ENCODE measurements around the gene MEGF11. TPM values are rescaled to one million over a fixed set of nuclear protein-coding genes. Genes with fewer than 3 reads are reported as not detected.

MEGF11 gene
- total RNA-seq, 2 donors from 2014 or later, result 0.05 TPM; not detected in 1

DNA sequence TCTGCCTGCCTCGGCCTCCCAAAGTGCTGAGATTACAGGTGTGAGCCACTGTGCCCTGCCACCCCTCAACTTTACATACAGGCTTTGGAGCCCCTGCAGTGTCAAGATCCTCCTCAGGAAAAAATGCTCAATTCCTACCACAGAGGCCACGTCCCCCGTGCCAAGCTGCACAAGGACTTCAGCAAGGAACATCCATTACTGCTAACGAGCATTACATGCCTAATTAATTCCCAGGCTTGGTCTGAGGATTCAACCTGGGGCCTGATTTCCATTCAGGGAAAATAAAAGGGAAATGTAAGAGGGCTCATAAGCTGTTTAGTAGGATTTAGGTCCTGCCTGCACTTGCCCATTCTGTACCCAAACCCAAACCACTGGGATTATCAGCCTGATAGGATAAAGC is 222.9 kb downstream of the MEGF11 start:
- intact Hi-C loops (cut with DNase I), result no loop called here
- no peak for DNase-seq (ENCODE audit: low spot score)

DNA sequence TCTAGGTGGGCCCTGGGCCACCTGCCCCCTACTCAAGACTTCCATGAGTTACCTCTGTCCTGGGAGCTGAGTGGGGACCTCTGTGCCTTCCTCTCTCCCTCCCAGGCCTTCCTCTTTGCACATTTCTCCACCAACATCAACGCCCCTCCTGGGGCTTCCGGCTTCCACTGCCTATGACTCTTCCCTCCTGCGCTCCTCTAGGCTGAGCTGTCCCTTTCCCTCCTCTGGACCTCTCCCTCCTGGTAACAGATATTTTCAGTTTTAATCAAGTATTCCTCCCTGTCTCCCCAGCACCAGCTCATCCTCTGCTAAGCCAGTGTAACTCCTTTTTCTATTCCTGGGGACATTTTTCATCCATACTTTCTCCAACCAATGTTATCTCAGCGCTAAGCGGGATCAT is 223.9 kb downstream of the MEGF11 start:
- intact Hi-C loops (cut with DNase I), result no loop called here

DNA sequence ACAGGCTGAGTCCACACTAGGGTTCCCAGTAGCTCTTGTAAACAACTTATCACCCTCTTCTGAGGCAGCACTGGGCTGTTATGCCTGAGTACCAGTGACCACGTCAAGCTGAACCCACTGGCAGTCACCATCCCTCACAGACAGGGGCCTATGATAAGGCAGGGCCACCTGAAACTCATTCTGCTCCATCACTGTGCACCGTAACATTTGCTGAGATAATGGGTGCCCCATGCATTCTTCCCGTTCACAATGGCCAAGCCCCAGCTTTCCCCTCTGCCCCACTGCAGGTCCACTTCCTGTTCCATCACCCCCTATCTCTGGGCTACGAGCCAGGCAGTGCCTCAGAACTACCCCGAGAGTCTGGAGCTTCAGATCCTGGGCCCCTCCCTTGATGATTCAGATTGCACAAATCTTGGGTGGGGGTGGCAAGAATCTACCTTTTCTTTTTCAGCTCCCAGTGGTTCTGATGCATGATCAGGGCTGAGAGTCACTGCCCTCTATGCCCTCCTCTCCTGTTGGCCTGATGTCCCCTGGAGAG is 226.2 kb downstream of the MEGF11 start:
- no peak for DNase-seq (ENCODE audit: low spot score)
- intact Hi-C loops (cut with DNase I), result no loop called here

More for the DNA sequence above, 223.9 kb downstream of the MEGF11 start:
- DNase-seq (ENCODE audit: low spot score), result no peak

DNA sequence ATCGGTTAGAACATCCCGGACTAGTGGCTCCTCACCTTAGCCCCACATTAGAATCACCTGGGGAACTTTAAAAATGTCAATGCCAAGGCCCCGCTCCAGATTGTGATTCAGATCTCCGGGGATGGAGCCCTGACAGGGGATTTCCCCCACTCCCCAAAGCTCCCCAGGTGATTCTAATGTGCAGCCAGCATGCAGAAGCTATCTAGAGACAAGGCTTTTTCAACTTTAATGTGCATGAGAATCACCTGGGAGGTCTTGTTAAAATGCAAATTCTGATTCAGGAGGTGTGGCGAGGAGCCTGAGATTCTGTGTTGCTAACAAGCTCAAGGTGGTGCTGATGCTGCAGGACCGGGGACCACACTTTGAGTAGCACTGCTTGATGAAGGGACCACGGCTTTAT is 227.6 kb downstream of the MEGF11 start:
- DNase-seq (ENCODE audit: low spot score), result no peak
- intact Hi-C loops (cut with DNase I), result no loop called here

DNA sequence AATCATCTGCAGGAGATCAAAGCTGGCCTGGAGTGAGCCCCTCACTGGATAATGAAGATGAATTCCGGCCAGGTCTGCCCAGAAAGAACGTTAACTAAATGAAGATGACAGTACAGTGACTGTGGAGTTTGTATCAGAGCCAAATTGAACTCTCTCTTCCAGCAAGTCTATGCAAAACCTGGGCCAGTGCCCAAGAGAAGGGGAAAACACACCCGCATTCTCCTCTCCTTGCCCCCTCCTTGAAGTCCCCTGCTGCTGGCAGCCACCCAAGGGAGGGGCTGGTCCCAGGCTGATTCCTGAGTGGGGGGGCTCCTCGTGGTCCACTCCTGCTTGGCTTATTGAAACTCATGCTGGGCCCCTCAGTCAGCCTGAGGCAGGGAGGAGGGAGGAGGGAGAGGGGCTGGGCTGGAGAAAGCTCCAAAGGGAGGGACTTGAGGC is 228.5 kb downstream of the MEGF11 start:
- no peak for DNase-seq (ENCODE audit: low spot score)
- intact Hi-C loops (cut with DNase I), result no loop called here

DNA sequence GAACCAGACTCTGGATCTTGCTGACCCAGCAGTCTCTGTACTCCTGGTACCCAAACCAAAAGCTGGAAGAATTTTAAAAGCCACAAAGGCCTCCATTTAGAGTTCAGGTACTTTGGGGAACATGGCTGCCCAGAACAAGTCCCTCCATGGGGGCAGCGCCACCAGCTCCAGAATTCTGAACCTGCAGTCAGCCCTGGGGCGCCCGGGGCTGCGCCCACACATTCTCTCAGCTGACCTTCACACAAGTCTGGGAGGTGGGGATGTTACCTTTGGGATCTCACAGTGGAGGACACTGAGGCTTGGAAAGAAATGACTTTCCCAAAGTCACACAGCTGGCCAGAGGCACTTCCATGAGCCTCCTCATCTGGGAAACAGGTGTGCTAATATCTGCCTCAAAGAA is 229.4 kb downstream of the MEGF11 start:
- intact Hi-C loops (cut with DNase I), result no loop called here
- no peak for DNase-seq (ENCODE audit: low spot score)

DNA sequence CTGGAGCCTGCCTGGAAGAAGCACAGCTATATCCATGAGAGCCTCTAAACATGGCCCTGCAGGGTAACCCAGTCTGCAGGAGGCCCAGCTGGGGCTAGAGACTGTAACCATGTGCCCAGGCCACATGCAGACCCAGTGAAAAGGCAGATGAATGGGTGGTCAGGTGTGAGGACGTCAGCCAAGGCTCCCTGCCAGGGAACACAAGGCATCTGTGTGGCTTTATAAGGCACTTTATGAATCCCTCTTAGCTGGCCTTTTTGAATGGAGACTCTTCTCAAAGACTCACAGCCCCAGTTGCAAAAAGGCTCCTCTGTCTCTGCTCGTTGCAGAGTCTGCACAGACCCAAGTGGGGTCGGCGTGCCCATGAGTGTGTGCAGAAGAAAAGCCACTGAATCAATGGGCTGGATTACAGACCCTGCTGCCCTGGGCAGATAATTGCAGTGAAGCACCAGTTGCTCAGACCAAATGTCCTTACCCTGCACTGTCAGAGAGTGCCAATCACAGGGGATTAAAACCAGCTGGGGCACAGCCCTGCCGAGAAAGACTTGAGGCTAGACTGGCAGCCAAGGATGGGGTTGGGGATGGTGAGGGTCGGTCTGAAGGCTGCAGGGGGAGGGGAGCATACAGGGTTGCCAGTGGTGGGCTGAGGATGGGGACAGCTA is 230.1 kb downstream of the MEGF11 start:
- intact Hi-C loops (cut with DNase I), result no loop called here
- DNase-seq (ENCODE audit: low spot score), result no peak

DNA sequence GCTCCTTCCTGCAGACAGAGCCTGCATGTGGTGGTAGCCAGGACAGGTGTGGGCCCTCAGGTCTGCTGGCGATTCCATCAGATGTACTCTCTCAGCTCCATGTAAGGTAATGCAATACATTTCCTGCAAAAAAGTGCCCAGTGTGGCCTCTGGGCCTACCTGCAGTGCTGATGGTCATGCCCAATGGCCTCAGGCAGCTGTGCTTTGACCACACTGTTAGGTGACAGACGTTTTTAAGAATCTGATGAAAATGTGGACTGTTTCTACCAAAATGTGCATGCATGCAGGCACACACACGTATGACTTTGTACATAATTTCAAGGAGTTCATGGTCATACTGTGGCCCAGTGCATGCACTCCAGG is 231.4 kb downstream of the MEGF11 start:
- no peak for DNase-seq (ENCODE audit: low spot score)
- intact Hi-C loops (cut with DNase I), result no loop called here

DNA sequence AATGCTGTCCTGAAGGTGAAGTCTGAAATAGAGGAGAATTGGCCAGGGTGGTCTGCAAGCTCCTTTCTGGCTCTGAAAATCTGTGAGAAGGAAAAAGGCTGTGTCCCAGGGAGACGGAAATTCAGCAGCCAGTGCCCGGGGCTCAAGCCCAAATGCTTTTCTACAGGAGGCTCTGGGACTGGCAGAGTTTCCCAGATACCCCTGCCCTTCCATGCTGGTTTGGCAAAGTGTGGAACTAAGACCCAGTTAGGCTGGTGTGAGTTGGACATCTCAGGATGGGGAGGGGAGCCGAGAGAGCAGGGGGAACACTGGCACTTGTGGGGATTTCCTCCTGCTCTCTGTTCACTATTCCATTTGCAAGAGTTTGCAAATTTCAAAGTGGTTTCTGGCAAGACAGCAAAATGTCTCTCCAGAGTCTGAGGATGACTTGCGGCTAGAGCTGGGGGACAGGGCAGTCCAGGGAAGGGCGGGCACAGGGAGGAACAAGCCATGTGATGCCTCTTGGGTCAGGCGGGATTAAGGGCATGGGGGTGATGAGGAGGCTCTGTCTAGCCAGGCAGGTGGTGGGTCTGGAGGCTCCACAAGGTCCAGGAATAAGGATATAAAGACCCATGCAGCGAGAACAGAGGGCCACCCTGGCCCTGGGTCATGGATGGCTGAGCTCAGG is 231.9 kb downstream of the MEGF11 start:
- DNase-seq (ENCODE audit: low spot score), result no peak
- intact Hi-C loops (cut with DNase I), result no loop called here

DNA sequence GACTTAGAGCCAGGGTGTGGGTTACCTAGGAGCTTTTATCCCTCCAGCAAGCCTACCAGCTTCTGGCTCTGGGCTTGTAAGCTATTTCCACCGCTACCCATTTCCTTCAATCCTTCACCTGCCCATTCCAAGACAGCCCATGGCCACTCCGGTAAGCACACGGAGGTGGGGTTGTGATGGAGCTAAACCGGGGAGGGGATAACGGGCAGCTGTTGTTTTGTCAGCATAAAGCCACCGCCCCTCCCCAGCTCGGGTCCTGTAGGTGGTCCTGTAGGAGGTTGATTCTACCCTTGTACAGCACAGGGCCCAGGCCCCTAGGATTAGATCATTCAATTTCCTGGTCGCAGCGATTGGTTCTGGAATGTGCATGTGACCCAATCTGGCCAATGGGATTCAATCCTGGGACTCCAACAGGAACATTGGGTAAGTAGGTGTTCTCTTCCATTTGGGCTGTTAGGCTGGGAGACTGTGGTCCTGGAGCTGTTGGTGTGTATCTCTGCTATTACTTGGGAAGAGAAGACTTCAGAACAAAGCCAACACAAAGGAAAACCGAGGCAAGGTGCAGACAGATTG is 233.6 kb downstream of the MEGF11 start:
- DNase-seq (ENCODE audit: low spot score), result no peak
- intact Hi-C loops (cut with DNase I), result no loop called here

DNA sequence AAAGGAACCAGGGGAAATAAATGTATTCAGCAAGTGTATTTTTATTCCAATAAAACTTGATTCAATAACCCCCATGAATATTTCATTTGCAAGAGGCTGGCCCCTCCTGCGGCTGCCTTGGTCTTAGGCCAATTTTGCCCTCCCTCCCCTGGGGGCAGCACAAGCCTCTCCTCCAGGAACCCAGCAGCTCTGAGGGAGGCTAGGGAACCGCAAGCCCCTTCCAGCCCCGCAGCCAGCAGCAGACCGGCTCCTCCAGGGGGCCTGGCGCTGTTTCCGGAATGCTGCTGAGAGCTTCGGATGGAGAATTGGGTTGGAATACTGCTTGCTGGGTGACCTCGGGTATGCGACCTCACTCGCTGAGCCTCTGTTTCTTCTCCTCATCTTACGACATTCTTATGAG is 234.2 kb downstream of the MEGF11 start:
- no peak for DNase-seq (ENCODE audit: low spot score)
- intact Hi-C loops (cut with DNase I), result no loop called here

DNA sequence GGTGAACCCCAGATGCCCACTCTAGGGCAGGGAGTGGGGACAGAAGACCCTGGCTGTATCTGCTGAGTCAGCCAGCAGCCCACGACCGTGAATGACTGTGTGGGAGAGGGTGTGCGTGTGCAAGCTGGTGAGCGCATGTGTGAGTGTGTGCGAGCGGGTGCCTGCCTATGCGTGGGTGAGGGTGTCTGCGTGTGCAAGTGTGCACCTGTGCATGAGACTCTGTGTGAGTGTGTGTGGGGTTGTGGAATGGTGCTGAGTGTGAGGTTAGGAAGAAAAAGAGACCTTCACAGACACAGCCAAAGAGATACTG is 235.1 kb downstream of the MEGF11 start:
- DNase-seq (ENCODE audit: low spot score), result no peak
- intact Hi-C loops (cut with DNase I), result no loop called here

DNA sequence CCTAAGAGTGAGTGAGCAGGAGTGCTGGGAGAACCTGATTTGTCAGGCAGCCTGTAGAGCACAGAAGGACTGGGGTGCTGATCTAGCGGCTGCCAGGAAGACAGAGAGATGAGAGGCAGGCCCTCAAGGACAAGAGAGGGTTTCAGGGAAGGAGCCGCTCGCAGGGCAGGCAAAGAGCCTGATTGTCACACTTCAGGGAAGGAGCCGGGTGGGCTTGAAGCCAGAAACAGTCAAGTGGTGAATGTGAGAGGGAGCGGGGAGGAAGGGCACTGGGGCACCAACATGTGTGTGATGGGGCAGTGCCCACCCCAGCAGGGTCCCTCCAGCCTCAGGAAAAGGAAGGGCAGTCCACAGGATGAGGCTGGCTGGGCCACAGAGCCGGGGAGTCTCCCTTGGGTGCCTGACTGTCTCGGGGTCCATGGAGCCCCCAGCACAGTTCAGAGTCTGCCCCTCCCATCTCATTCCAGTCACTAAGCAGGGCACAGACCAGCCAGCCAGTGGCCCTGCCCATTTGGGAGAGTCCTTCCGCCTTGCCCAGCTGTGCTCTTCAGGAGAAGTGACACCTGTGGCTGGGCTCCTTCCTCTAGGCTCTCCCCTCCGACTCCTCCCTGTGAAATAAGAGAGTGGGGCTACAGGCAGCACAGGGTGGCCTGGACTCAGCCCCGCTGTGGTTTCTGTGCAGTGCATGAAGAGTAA is 235.6 kb downstream of the MEGF11 start:
- no peak for DNase-seq (ENCODE audit: low spot score)
- intact Hi-C loops (cut with DNase I), result no loop called here

DNA sequence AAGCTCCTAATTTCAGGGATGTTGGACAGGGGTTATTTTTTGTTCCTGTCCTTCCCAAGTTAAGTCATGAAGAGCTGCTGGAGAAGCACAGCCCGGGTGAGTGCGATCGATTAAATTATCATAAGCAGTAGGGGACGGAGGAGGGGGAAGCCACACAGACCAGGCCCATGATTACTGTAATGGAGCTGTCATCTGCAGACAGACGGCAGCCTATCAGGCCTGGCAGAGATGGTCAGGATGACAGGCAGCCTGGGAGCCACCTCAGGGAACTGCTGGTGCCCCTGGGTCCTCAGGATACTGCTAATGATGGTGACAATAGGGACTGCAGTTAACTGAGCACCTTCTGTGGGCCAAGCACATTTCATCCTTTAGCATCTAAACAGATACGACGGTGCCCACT is 236.6 kb downstream of the MEGF11 start:
- intact Hi-C loops (cut with DNase I), result no loop called here
- DNase-seq (ENCODE audit: low spot score), result no peak

DNA sequence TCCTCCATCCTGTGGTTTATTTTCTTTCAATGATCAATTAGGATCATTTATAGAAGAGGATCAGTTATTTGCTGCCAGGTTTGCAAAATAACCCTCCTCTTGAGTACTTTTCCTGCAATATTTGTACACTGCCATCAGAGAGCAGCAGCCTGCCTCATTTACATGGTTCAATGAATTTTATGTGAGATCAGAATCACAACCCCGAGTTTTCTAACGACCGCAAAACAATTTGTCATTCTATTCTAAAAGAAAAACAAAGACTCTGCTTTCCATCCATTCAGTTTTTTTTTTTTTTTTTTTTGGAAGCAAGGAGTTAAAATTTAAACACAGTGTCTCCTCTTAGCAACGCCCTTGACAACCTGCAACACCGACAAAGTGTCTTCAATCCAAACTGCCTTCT is 237.4 kb downstream of the MEGF11 start:
- intact Hi-C loops (cut with DNase I), result no loop called here
- DNase-seq (ENCODE audit: low spot score), result no peak

DNA sequence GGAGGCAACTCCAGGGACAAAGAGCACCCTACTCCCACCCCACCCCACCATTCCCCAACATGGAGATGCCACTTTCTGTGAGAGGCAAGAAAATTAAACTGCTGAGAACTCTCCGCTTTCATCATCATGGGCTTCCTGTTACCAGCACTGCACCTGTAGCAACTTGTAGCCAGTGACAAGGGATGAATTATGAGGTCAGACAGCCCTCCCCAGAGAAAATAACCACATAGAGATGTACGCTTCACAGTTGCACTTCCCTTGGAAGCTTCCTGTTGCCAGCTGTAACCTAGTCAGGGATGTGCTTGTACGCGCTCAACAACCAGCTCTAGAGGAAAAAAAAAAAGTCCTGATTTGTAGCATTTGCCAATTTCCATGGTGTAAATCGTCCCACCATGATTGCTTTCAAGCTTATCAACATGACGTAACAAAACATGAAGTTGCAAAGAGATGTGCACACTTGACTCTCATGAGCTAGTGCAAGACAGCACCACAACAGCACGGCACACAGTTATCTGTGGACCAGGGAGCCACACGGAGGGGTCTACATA is 238.8 kb downstream of the MEGF11 start:
- intact Hi-C loops (cut with DNase I), result no loop called here
- no peak for DNase-seq (ENCODE audit: low spot score)

DNA sequence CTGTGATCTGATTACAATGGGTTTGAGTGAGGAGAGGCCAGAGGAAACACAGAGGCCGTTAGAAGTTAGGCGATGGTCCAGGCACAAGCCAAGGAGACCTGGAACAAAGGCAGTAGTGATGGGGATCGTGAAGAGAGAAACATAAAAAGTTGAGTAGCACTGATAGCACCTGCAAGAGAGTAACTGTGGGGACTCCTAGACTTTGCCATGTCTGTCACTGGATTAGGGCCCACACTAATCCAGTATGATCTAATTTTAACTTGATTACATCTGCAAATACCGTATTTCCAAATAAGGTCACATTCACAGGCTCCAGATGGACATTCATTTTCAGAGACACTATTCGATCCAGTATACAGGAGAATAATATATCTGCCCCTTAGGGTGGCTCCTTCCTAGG is 239.5 kb downstream of the MEGF11 start:
- no peak for DNase-seq (ENCODE audit: low spot score)
- intact Hi-C loops (cut with DNase I), result no loop called here

DNA sequence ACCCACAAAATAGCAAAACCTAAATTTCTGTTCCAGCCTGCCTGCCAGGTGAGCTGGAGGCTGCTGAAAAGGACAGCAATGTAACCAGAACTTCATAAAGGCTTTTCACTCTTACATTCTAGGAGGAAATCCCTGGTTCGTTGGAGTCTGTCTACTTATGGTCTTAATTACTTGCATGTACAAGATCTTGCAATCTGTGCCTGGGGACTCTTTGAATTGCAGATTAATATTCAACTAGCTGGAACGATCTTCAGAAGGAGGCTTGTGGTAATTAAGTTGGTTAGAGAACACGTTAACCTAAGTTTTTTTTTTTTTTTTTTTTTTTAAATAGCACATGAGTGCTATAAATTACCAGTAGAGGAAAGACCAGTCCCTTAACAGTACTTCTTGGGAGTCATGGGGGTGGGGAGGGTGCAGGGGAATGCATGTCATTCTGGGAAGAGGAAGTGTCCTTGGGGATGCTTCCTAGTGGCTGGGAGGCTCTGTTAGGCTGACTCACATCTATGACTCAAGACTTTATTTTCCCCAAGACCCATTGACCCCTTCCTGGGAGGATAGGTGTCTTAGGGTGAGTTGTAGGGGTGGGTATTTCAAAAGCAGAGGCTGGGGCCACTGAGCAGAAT is 244.5 kb downstream of the MEGF11 start:
- intact Hi-C loops (cut with DNase I), result no loop called here
- no peak for DNase-seq (ENCODE audit: low spot score)

DNA sequence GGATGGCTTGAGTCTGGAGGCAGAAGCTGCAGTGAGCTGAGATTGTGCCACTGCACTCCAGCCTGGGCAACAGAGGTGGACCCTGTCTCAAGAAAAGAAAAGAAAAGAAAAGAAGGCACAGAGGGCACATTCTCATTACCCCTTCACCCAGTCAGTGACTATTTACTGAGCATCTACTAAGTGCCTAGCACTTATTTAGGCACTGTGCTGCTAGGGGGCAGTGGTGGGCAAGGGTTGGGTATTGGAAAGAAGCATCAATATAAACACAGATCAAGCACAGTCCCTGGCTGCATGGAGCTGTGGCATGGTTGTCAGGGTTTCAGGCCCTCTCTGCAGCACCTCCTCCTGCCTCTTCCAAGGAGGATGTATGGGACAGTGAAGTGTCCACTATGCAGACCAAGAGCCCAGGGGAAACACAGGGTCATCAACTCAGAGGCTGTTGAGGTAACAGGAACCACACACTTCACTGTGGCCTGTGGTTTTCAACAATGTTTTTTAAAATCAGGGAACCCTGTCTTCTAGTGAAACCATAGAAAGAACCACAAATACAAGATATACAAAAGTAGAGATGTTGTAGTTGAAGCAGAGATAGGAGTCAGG is 245.8 kb downstream of the MEGF11 start:
- intact Hi-C loops (cut with DNase I), result no loop called here
- DNase-seq (ENCODE audit: low spot score), result no peak
